Panc1 (cell line): ENCODE data around the gene PHF2. TPM values are rescaled to one million over a fixed set of nuclear protein-coding genes. Genes with fewer than 3 reads are reported as not detected.

Source experiments
- ATAC-seq: fragments of 200-7000 bp; cut with Tn5 transposase; 2 replicates; pipeline ENCODE4 v1.9.1; 2020; ENCODE audit warnings: mild to moderate bottlenecking, moderate library complexity
- BruUV-seq: library from RNA; stranded (reverse); fragments of 400-500 nt; replicated peaks from 2 replicates; lab custom pipeline; 2021; lab: Mats Ljungman, UMichigan
- CTCF ChIA-PET: fragments of 300-600 bp; sonication (Branson Sonifier 250); formaldehyde crosslinking; loops from one replicate; lab custom pipeline; 2022; ENCODE audit warnings: antibody characterized with exemption; lab: Charles Lee
- POLR2A ChIA-PET: fragments of 300-600 bp; sonication (Branson Sonifier 250); formaldehyde crosslinking; loops from one replicate; lab custom pipeline; 2022; ENCODE audit warnings: antibody characterized with exemption; lab: Charles Lee
- DNase-seq: peaks from one replicate; pipeline ENCODE4 v3.0.0-alpha.2; 2010; ENCODE audit warnings: low read depth, low spot score
- H3K27ac ChIP-seq: 2 replicates; pipeline ENCODE4 v1.5.1; 2011; ENCODE audit warnings: mild to moderate bottlenecking, low read length, inconsistent platforms
- H3K27me3 ChIP-seq: fragments of 200-500 bp; sonication (Bioruptor generic); 2 replicates; pipeline ENCODE4 v1.6.0; 2014; ENCODE audit warnings: low read length, inconsistent platforms; ENCODE audit not compliant: control insufficient read depth, insufficient read depth
- H3K36me3 ChIP-seq: fragments of 200-500 bp; sonication (Bioruptor generic); 2 replicates; pipeline ENCODE4 v1.5.1; 2014; ENCODE audit warnings: inconsistent platforms, mild to moderate bottlenecking, low read length, moderate library complexity; ENCODE audit not compliant: control insufficient read depth, insufficient read depth
- H3K4me1 ChIP-seq: 2 replicates; pipeline ENCODE4 v1.5.1; 2011; ENCODE audit warnings: inconsistent platforms, mild to moderate bottlenecking, low read length, moderate library complexity; ENCODE audit not compliant: control insufficient read depth, insufficient read depth
- H3K4me3 ChIP-seq, 2 experiments: 2 replicates each; pipeline ENCODE4 v1.5.1; 2011 to 2012; ENCODE audit warnings: low read depth in 2 of 2, low read length in 2 of 2, mild to moderate bottlenecking in 2 of 2, inconsistent platforms in 1 of 2, moderate library complexity in 1 of 2
- H3K9me3 ChIP-seq: fragments of 200-500 bp; sonication (Bioruptor generic); 2 replicates; pipeline ENCODE4 v1.5.1; 2014; ENCODE audit warnings: low read depth, mild to moderate bottlenecking, inconsistent platforms, low read length, moderate library complexity; ENCODE audit not compliant: control insufficient read depth, insufficient read depth
- CTCF ChIP-seq: fragments of 450-650 bp; IDR thresholded peaks from 2 replicates; pipeline ENCODE4 v1.5.1; 2017; ENCODE audit warnings: mild to moderate bottlenecking
- POLR2AphosphoS5 ChIP-seq: IDR thresholded peaks from 2 replicates; pipeline ENCODE4 v1.6.1; 2012; ENCODE audit warnings: mild to moderate bottlenecking, low read depth, low read length, moderate library complexity
- REST ChIP-seq, 2 experiments: IDR thresholded peaks; 2 replicates each; pipeline ENCODE4 v1.6.1; 2011 to 2012; ENCODE audit warnings: low read depth in 2 of 2, control low read depth in 1 of 2, low read length in 1 of 2, mild to moderate bottlenecking in 1 of 2, moderate library complexity in 1 of 2; ENCODE audit not compliant: insufficient read depth in 1 of 2
- SIN3A ChIP-seq: IDR thresholded peaks from 2 replicates; pipeline ENCODE4 v1.6.1; 2012; ENCODE audit warnings: low read depth, mild to moderate bottlenecking, low read length, moderate library complexity, borderline replicate concordance; ENCODE audit not compliant: insufficient read depth
- TCF7L2 ChIP-seq: IDR thresholded peaks from 2 replicates; pipeline ENCODE4 v1.6.1; 2011; ENCODE audit warnings: mild to moderate bottlenecking, low read depth, low read length, inconsistent platforms
- in situ Hi-C: cut with HindIII; loops from 2 replicates; pipeline ENCODE4 v1.10.0; 2016; ENCODE audit warnings: low sequenced_read_pairs, low pct_unique_long_range_greater_than_20kb
- intact Hi-C: fragments of 100-400 bp; cut with micrococcal nuclease; formaldehyde crosslinking; loops from one replicate; pipeline ENCODE4 v1.10.0; 2022; ENCODE audit not compliant: unreplicated experiment
- total RNA-seq: library from RNA; stranded (reverse); gene quantifications from one replicate; pipeline ENCODE4 v1.2.1, GENCODE V29; 2021; ENCODE audit not compliant: unreplicated experiment

The PHF2 gene
- total RNA-seq, 1 experiment from 2014 or later: 16.6 TPM

- Histone ChIP-seq H3K36me3 (no peaks in the 10 kb centered on the region), H3K27me3 (no peaks in the 10 kb centered on the region), H3K9me3 (peaks cover 11% of the 10 kb centered on the region; the same call in 1 of the 2 replicates), H3K4me1 (no peaks in the 10 kb centered on the region), H3K27ac (no peak overlapping the region), H3K4me3 (no peak overlapping the region)
- ChIA-PET CTCF (no interaction called here), POLR2A (no interaction called here)
- in situ Hi-C loops: no loop called here
- DNase-seq: no peak
- intact Hi-C loops: loop anchor here (10.0 kb wide), 1 partner anchor 528 kb away; no protein-coding TSS in a partner anchor
- TF ChIP-seq POLR2AphosphoS5: no peak
- TF ChIP-seq REST (IDR thresholded peaks at IDR 0.05; ENCODE audit: insufficient read depth in 1 of 2, low read depth in 2 of 2, low read length in 1 of 2): no peak
- TF ChIP-seq CTCF: no peak
- TF ChIP-seq SIN3A: no peak
- no peak for TF ChIP-seq TCF7L2
- BruUV-seq: no TSS peak
- ATAC-seq: no peak
Measured at GRCh38 chr9:93686880-93687236, 110.5 kb downstream of the PHF2 start.

GRCh38 chr9:93690618-93691017 is 114.2 kb downstream of the PHF2 start:
- POLR2A ChIA-PET: interaction anchor here (0.6 to 0.7 kb wide), 2 partner anchors 257 to 474 kb away, joined by 3 to 13 read pairs; no protein-coding TSS in a partner anchor

More at GRCh38 chr9:93690618-93691017, 114.2 kb downstream of the PHF2 start:
- intact Hi-C loops (no loop called here), in situ Hi-C loops (no loop called here)
- Histone ChIP-seq H3K36me3 (no peaks in the 10 kb centered on the region), H3K4me3 (no peak overlapping the region), H3K4me1 (no peaks in the 10 kb centered on the region), H3K9me3 (peaks cover 11% of the 10 kb centered on the region; the same call in 1 of the 2 replicates), H3K27ac (no peak overlapping the region), H3K27me3 (no peaks in the 10 kb centered on the region; the same call in 1 of the 2 replicates)
- TF ChIP-seq CTCF (no peak), POLR2AphosphoS5 (no peak), SIN3A (no peak), TCF7L2 (no peak), REST (IDR thresholded peaks at IDR 0.05; ENCODE audit: insufficient read depth in 1 of 2, low read depth in 2 of 2, low read length in 1 of 2) (no peak)
- no peak for ATAC-seq
- no peak for DNase-seq
- BruUV-seq: no TSS peak
- CTCF ChIA-PET: no interaction called here
